ENCODE measurements around the gene NEU2. TPM values are rescaled to one million over a fixed set of nuclear protein-coding genes. Genes with fewer than 3 reads are reported as not detected.
A peak's percentile ranks its signal among the peaks of the same experiment; 100 is the strongest.

The NEU2 gene
- total RNA-seq, 1 donor from 2014 or later = not detected

- Mint-ChIP-seq H3K4me1 (ENCODE audit: unreplicated experiment) (peaks cover 74% of the 10 kb centered on the region), H3K27me3 (ENCODE audit: unreplicated experiment) (peaks cover 6% of the 10 kb centered on the region), H3K4me3 (ENCODE audit: unreplicated experiment) (peak overlapping the region; percentile 65), H3K9me3 (ENCODE audit: unreplicated experiment) (no peaks in the 10 kb centered on the region), H3K36me3 (ENCODE audit: low read depth, unreplicated experiment) (peaks cover 56% of the 10 kb centered on the region), H3K27ac (ENCODE audit: unreplicated experiment) (peak overlapping the region; percentile 100)
- TF ChIP-seq, protein P1, sequence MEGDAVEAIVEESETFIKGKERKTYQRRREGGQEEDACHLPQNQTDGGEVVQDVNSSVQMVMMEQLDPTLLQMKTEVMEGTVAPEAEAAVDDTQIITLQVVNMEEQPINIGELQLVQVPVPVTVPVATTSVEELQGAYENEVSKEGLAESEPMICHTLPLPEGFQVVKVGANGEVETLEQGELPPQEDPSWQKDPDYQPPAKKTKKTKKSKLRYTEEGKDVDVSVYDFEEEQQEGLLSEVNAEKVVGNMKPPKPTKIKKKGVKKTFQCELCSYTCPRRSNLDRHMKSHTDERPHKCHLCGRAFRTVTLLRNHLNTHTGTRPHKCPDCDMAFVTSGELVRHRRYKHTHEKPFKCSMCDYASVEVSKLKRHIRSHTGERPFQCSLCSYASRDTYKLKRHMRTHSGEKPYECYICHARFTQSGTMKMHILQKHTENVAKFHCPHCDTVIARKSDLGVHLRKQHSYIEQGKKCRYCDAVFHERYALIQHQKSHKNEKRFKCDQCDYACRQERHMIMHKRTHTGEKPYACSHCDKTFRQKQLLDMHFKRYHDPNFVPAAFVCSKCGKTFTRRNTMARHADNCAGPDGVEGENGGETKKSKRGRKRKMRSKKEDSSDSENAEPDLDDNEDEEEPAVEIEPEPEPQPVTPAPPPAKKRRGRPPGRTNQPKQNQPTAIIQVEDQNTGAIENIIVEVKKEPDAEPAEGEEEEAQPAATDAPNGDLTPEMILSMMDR (IDR thresholded peaks at IDR 0.05; ENCODE audit: unreplicated experiment) = no peak
- peak; percentile 72 for DNase-seq (ENCODE audit: low spot score)
These were observed 52.0 kb downstream of the NEU2 start for GRCh38 chr2:233084488-233084887.

Other genes starting within 250 kb of the NEU2 start
- 5.6 TPM for gene SNORC, start 162.4 kb upstream of the NEU2 start, total RNA-seq (ENCODE audit: unreplicated experiment)
- gene NGEF, start 19.4 kb upstream of the NEU2 start, total RNA-seq (ENCODE audit: unreplicated experiment) = 1.4 TPM
- 79.2 TPM for gene INPP5D, start 27.7 kb downstream of the NEU2 start, total RNA-seq (ENCODE audit: unreplicated experiment)
- gene ATG16L1, start 219.0 kb downstream of the NEU2 start, total RNA-seq (ENCODE audit: unreplicated experiment) = 39.5 TPM